Ovary (tissue), 9 donors: Measurements from ENCODE around the gene DOK1. TPM values are rescaled to one million over a fixed set of nuclear protein-coding genes. Genes with fewer than 3 reads are reported as not detected.

Experiments used
- DNase-seq, 5 donors: peaks; one replicate each; pipeline ENCODE4 v3.0.0-alpha.2; 2019 to 2020
- H3K27ac ChIP-seq, 2 donors: fragments of 200-600 bp; one replicate each; pipeline versions ENCODE4 v1.5.1 to v1.8.0; 2019 to 2022
- H3K27me3 ChIP-seq: fragments of 200-600 bp; one replicate; pipeline ENCODE4 v1.8.0; 2022
- H3K36me3 ChIP-seq: fragments of 200-600 bp; sonication (generic); one replicate; pipeline ENCODE4 v1.5.1; 2019
- H3K4me1 ChIP-seq: one replicate; pipeline ENCODE4 v1.8.1; 2013; ENCODE audit warnings: mild to moderate bottlenecking, moderate library complexity; ENCODE audit not compliant: insufficient read depth
- H3K4me3 ChIP-seq: fragments of 200-600 bp; sonication (generic); one replicate; pipeline ENCODE4 v1.5.1; 2017
- H3K9me3 ChIP-seq, 2 donors: fragments of 200-600 bp in 1 of 2; sonication (generic) in 1 of 2; one replicate each; pipeline versions ENCODE4 v1.5.1 to v1.8.1; 2013 to 2019; ENCODE audit warnings: mild to moderate bottlenecking in 1 of 2, moderate library complexity in 1 of 2
- EP300 ChIP-seq: sonication (generic); formaldehyde crosslinking; IDR thresholded peaks from one replicate; pipeline ENCODE4 v1.6.1; 2017; ENCODE audit warnings: antibody characterized with exemption
- POLR2A ChIP-seq: fragments of 450-650 bp; IDR thresholded peaks from one replicate; pipeline ENCODE4 v1.6.1; 2017; ENCODE audit warnings: antibody characterized with exemption, mild to moderate bottlenecking, moderate library complexity
- WGBS, 3 donors: extraction: QIAGEN DNeasy Blood & Tissue Kit in 1 of 3; methylation state at CpG; one replicate each; pipeline versions ENCODE4 v1.1.5 to v1.1.7; 2013 to 2017; 5-methylcytosine and 5-hydroxymethylcytosine counted together
- intact Hi-C, 4 donors: fragments of 100-400 bp; cut with DNase I; formaldehyde crosslinking; loops; one replicate each; pipeline versions ENCODE4 v1.11.0 to v1.15.1; 2022 to 2023
- polyA plus RNA-seq, 2 donors: library from polyadenylated mRNA; stranded (reverse); fragments of 200-250 nt in 1 of 2; fragments of 350-450 nt in 1 of 2; fragmentation: Illumina TruSeq in 1 of 2; extraction: RNeasy Lipid Tissue Mini Kit (QIAGEN cat#74804) in 1 of 2; gene quantifications; one replicate each; pipeline ENCODE4 v1.2.3, GENCODE V29; 2013 to 2014
- total RNA-seq, 7 donors: library from RNA; depleted of rRNA in 2 of 7; stranded (reverse); fragments of >200 nt in 2 of 7; fragmentation: NEBNext Ultra II Directional in 3 of 7; extraction: Animal tissue kit (Norgen Biotek cat#: 25700) in 3 of 7; gene quantifications; one replicate each; pipeline versions ENCODE4 v1.1.0 to v1.2.4, GENCODE V29; 2016 to 2023
- TF ChIP-seq, protein P1 (sequence below), 3 donors: fragments of 450-650 bp in 2 of 3; fragments of 200-600 bp in 1 of 3; IDR thresholded peaks; one replicate each; pipeline versions ENCODE4 v1.5.1 to v1.8.0; 2016 to 2022; ENCODE audit warnings: antibody characterized with exemption in 3 of 3, mild to moderate bottlenecking in 1 of 3
- donor health status: DM: no; HTN: no; CAD: no; lungs with moderate emphysema.
- donor health status: DM: no; HTN: no; CAD: no.
- donor health status: Bipolar disorder and iron deficiency.
- donor health status: DM: yes; HTN: yes; CAD: no.
- donor health status: DM: no; HTN: no; CAD: no.
- donor health status: DM: yes; HTN: yes; CAD: no.

DOK1 gene
- total and polyA plus RNA-seq, 9 donors, result 6.5 to 16.0 (median 12.9) TPM

DNA sequence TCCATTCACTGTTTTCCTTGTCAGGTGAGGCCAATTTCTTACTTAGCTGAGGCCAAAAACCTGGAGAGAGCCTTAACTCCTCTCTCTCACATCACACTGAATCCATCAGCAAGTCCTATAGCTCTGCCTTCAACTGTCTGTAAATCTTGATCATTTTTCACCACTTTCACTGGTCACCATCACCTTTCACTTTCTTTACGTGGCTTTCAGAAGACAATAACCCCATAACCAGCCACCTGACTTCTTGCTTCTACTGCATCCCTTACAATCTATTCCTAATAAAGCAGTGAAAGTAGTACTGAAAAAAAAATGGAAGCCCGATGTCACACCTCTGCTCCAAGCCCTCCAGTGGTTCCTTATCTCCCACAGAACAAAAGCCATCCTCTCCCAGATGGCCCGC is 8.5 kb upstream of the DOK1 start:
- Histone ChIP-seq H3K9me3 (no peaks in the 10 kb centered on the region), H3K36me3 (no peaks in the 10 kb centered on the region), H3K4me3 (no peak overlapping the region), H3K27ac (no peak overlapping the region), H3K27me3 (no peaks in the 10 kb centered on the region), H3K4me1 (peaks cover 6% of the 10 kb centered on the region)
- WGBS, 3 donors, result 91 to 93% (median 92%) methylated on average over 3 of the region's 3 CpGs
- TF ChIP-seq, protein P1, sequence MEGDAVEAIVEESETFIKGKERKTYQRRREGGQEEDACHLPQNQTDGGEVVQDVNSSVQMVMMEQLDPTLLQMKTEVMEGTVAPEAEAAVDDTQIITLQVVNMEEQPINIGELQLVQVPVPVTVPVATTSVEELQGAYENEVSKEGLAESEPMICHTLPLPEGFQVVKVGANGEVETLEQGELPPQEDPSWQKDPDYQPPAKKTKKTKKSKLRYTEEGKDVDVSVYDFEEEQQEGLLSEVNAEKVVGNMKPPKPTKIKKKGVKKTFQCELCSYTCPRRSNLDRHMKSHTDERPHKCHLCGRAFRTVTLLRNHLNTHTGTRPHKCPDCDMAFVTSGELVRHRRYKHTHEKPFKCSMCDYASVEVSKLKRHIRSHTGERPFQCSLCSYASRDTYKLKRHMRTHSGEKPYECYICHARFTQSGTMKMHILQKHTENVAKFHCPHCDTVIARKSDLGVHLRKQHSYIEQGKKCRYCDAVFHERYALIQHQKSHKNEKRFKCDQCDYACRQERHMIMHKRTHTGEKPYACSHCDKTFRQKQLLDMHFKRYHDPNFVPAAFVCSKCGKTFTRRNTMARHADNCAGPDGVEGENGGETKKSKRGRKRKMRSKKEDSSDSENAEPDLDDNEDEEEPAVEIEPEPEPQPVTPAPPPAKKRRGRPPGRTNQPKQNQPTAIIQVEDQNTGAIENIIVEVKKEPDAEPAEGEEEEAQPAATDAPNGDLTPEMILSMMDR (IDR thresholded peaks at IDR 0.05), result no peak
- TF ChIP-seq EP300 (no peak), POLR2A (no peak)
- no peak for DNase-seq
- intact Hi-C loops, result no loop called here

DNA sequence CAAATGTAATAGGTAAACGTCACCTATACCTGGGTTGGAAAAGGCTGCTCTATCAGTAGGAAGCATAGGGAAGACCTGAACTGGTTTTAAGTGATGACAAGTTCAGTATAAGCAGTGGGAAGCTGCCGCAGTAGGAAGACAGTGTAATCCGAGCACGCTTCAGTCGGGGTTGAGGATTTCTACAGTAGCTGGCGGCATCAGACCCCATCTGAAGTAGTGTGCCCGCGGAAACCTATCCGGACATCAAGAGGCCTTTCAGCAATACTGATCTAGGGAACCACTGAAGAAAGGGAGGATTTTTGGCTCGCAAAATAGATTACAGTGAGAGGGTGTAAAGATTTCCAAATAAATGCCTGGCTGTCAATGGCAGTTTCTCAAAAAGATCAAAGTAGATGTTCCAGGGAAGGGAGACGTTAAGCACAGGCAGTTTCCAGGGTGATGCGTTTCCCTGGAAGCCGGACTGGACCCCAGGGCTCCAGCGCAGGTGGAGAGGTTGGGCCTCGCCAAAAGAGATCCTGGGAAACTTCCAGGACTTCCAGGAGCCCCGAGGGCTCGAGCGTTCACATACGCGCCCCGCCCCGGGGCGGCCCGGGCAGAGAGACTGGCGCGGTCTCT is 6.1 kb upstream of the DOK1 start:
- TF ChIP-seq, protein P1 (IDR thresholded peaks at IDR 0.05), result no peak
- TF ChIP-seq POLR2A (no peak), EP300 (no peak)
- 12 to 15% (median 13%) methylated on average over 26 of the region's 26 CpGs for WGBS, 3 donors
- H3K4me1 ChIP-seq, result peaks cover 9% of the 10 kb centered on the region
- no peaks in the 10 kb centered on the region for H3K27me3 ChIP-seq
- peak overlapping the region; percentile 40 for H3K4me3 ChIP-seq
- H3K9me3 ChIP-seq, result no peaks in the 10 kb centered on the region
- no peaks in the 10 kb centered on the region for H3K36me3 ChIP-seq
- DNase-seq, result no peak
- H3K27ac ChIP-seq, result peak overlapping the region in 1 of 2 donors; percentile 16
- intact Hi-C loops, result no loop called here

DNA sequence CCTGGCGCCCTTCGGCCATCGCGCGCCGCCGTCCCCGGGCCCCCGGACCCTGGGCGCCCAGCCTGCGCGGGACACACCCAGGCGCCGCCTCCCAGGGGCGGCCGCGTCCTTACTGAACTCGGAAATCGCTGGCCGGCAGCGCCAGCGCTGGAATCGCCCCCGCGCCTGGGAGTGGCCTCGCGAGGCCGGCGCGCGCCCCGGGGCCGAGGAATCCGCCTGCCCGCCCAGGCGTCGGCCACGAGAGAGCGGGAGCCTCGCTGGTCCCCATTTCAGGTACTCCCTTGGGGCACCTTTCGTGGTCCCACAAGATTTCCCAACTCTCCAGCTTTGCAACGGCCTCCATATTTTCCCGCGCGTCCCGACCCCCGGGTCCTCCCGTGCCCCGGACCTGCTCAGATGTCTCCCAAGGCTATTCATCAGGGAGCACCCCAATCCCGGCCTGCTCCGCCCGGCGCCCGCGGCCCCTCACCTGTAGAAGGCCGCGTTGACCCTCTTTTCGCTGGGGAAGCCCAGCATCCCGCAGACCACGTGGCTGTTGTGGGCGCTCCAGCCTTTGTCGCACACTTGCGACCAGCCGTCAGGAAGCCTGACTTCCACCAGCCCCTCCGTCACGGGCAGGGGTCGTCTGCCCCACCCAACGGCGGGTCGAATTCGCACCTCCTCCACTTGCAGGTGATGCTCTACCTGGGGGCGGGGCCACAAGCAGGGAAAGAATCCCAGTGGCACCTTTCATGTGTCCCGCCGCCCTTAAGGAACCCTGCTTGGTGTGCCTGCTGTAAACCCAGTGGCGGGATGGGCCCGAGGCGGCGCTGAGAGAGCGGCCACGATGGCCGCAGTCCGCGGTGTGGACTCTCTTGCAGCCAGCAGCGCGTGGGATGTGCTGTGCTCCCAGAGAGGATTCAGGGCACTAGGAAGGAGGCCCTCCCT is 5.4 kb upstream of the DOK1 start:
- peak; percentile 58 to 78 (median 68) for DNase-seq
- H3K27me3 ChIP-seq, result no peaks in the 10 kb centered on the region
- H3K36me3 ChIP-seq, result no peaks in the 10 kb centered on the region
- no peaks in the 10 kb centered on the region for H3K9me3 ChIP-seq
- peak overlapping the region; percentile 40 for H3K4me3 ChIP-seq
- TF ChIP-seq EP300, result no peak
- TF ChIP-seq POLR2A, result peak; percentile 18
- peaks cover 11% of the 10 kb centered on the region for H3K4me1 ChIP-seq
- intact Hi-C loops, result no loop called here
- WGBS, 3 donors, result 7 to 11% (median 8%) methylated on average over 59 to 85 of the region's 85 CpGs
- peak overlapping the region in 1 of 2 donors; percentile 16 for H3K27ac ChIP-seq

DNA sequence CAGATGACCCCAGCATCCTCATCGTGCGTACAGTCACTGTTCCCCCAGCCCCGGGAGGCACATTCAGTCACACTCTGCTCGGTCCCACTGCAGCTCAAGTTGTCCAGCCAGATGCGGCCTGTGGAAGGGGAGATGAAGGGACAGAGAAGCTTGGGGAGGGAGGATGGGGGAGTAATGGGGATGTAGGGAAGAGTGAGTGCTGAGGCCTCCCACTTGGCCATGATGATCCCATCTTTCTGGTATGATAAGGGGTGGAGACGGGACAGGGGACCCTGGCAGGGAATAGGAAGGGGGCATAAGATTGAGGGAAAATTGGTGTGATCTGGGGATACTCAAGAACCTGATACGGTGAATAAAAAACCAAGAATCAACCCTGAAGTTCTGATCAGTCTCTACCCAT is 4.3 kb upstream of the DOK1 start:
- no peak overlapping the region for H3K27ac ChIP-seq
- no peaks in the 10 kb centered on the region for H3K9me3 ChIP-seq
- intact Hi-C loops, result no loop called here
- no peaks in the 10 kb centered on the region for H3K27me3 ChIP-seq
- TF ChIP-seq, protein P1 (IDR thresholded peaks at IDR 0.05), result no peak
- no peak for TF ChIP-seq POLR2A
- TF ChIP-seq EP300, result no peak
- H3K4me3 ChIP-seq, result no peak overlapping the region
- no peaks in the 10 kb centered on the region for H3K36me3 ChIP-seq
- WGBS, 3 donors, result 93 to 94% (median 93%) methylated on average over 7 of the region's 7 CpGs
- DNase-seq, result no peak
- peaks cover 11% of the 10 kb centered on the region for H3K4me1 ChIP-seq

DNA sequence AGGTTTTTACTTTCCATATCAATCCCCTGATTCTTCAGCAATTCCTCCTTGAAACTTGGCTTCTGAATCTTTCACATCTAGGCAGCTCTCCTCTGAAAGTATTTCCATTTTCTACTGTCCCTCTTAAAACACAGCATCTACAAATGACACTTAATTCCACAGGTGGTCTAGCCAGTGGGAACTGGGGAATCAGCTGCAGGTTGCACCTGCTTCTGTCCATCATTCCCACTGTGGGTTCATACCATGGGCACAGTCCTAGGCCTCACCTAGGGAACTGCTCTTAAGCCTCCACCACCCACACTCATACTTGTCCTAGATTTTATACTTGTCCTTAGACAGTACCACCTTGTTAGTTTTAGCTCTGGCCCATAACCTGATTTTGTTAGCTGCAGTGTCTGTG is 3.0 kb upstream of the DOK1 start:
- no peaks in the 10 kb centered on the region for H3K9me3 ChIP-seq
- TF ChIP-seq, protein P1 (IDR thresholded peaks at IDR 0.05), result no peak
- TF ChIP-seq POLR2A, result no peak
- TF ChIP-seq EP300, result no peak
- no peak for DNase-seq
- no peak overlapping the region for H3K4me3 ChIP-seq
- H3K4me1 ChIP-seq, result peaks cover 11% of the 10 kb centered on the region
- no peaks in the 10 kb centered on the region for H3K36me3 ChIP-seq
- intact Hi-C loops, result no loop called here
- no peaks in the 10 kb centered on the region for H3K27me3 ChIP-seq
- no peak overlapping the region for H3K27ac ChIP-seq
